ENCODE data around the gene PIAS4. TPM values are rescaled to one million over a fixed set of nuclear protein-coding genes. Genes with fewer than 3 reads are reported as not detected.

PIAS4 gene
- polyA plus RNA-seq, 1 donor from 2014 or later, result 8.9 TPM

GRCh38 chr19:4035018-4035566 is 27.6 kb downstream of the PIAS4 start:
- no peaks in the 10 kb centered on the region for H3K9me3 Mint-ChIP-seq
- peaks cover 0 to 1% (median 0%) of the 10 kb centered on the region in 3 donors for H3K4me1 Mint-ChIP-seq
- peak overlapping the region; percentile 26 to 86 (median 73) for H3K27ac Mint-ChIP-seq
- H3K27me3 Mint-ChIP-seq, result no peaks in the 10 kb centered on the region
- H3K4me3 Mint-ChIP-seq, result peak overlapping the region in 1 of 4 donors; percentile 47
- H3K36me3 Mint-ChIP-seq, result no peaks in the 10 kb centered on the region

GRCh38 chr19:4035582-4035981 is 28.0 kb downstream of the PIAS4 start:
- no peak overlapping the region for H3K4me3 Mint-ChIP-seq
- H3K9me3 Mint-ChIP-seq, result no peaks in the 10 kb centered on the region
- H3K27ac Mint-ChIP-seq, result no peak overlapping the region
- H3K4me1 Mint-ChIP-seq, result peaks cover 0 to 6% (median 2%) of the 10 kb centered on the region in 3 donors
- H3K36me3 Mint-ChIP-seq, result no peaks in the 10 kb centered on the region
- no peaks in the 10 kb centered on the region for H3K27me3 Mint-ChIP-seq

- no peak overlapping the region for H3K4me3 Mint-ChIP-seq
- no peaks in the 10 kb centered on the region for H3K9me3 Mint-ChIP-seq
- H3K36me3 Mint-ChIP-seq, result no peaks in the 10 kb centered on the region
- no peaks in the 10 kb centered on the region for H3K27me3 Mint-ChIP-seq
- peaks cover 0 to 6% (median 3%) of the 10 kb centered on the region in 3 donors for H3K4me1 Mint-ChIP-seq
- H3K27ac Mint-ChIP-seq, result no peak overlapping the region
Measured at GRCh38 chr19:4036576-4037300, 29.2 kb downstream of the PIAS4 start.

- Mint-ChIP-seq H3K27me3 (no peaks in the 10 kb centered on the region), H3K4me3 (peak overlapping the region in 1 of 4 donors; percentile 43), H3K4me1 (peaks cover 0 to 6% (median 3%) of the 10 kb centered on the region in 3 donors), H3K9me3 (no peaks in the 10 kb centered on the region), H3K36me3 (no peaks in the 10 kb centered on the region), H3K27ac (no peak overlapping the region)
Measured at GRCh38 chr19:4037301-4037949, 29.9 kb downstream of the PIAS4 start.

GRCh38 chr19:4038057-4038456 is 30.5 kb downstream of the PIAS4 start:
- Mint-ChIP-seq H3K36me3 (no peaks in the 10 kb centered on the region), H3K27ac (no peak overlapping the region), H3K4me1 (peaks cover 0 to 6% (median 3%) of the 10 kb centered on the region in 3 donors), H3K9me3 (no peaks in the 10 kb centered on the region), H3K4me3 (peak overlapping the region in 1 of 4 donors; percentile 43), H3K27me3 (no peaks in the 10 kb centered on the region)

GRCh38 chr19:4038661-4039423 is 31.3 kb downstream of the PIAS4 start:
- no peak overlapping the region for H3K27ac Mint-ChIP-seq
- H3K27me3 Mint-ChIP-seq, result no peaks in the 10 kb centered on the region
- no peaks in the 10 kb centered on the region for H3K36me3 Mint-ChIP-seq
- H3K9me3 Mint-ChIP-seq, result no peaks in the 10 kb centered on the region
- H3K4me3 Mint-ChIP-seq, result no peak overlapping the region
- H3K4me1 Mint-ChIP-seq, result peaks cover 0 to 6% (median 3%) of the 10 kb centered on the region in 3 donors

GRCh38 chr19:4042064-4042730 is 34.7 kb downstream of the PIAS4 start:
- no peaks in the 10 kb centered on the region for H3K9me3 Mint-ChIP-seq
- no peaks in the 10 kb centered on the region for H3K27me3 Mint-ChIP-seq
- H3K27ac Mint-ChIP-seq, result no peak overlapping the region
- no peak overlapping the region for H3K4me3 Mint-ChIP-seq
- H3K36me3 Mint-ChIP-seq, result no peaks in the 10 kb centered on the region
- H3K4me1 Mint-ChIP-seq, result peaks cover 0 to 6% (median 3%) of the 10 kb centered on the region in 3 donors

GRCh38 chr19:4042731-4043082 is 35.2 kb downstream of the PIAS4 start:
- Mint-ChIP-seq H3K4me3 (no peak overlapping the region), H3K27ac (no peak overlapping the region), H3K27me3 (no peaks in the 10 kb centered on the region), H3K9me3 (no peaks in the 10 kb centered on the region), H3K4me1 (peaks cover 0 to 6% (median 3%) of the 10 kb centered on the region in 3 donors), H3K36me3 (no peaks in the 10 kb centered on the region)

GRCh38 chr19:4043401-4043800 is 35.9 kb downstream of the PIAS4 start:
- Mint-ChIP-seq H3K9me3 (no peaks in the 10 kb centered on the region), H3K36me3 (no peaks in the 10 kb centered on the region), H3K27ac (no peak overlapping the region), H3K4me1 (peaks cover 0 to 6% (median 3%) of the 10 kb centered on the region in 3 donors), H3K27me3 (no peaks in the 10 kb centered on the region), H3K4me3 (no peak overlapping the region)

GRCh38 chr19:4043966-4044715 is 36.6 kb downstream of the PIAS4 start:
- Mint-ChIP-seq H3K27me3 (no peaks in the 10 kb centered on the region), H3K4me1 (peaks cover 0 to 6% (median 3%) of the 10 kb centered on the region in 3 donors), H3K27ac (no peak overlapping the region), H3K9me3 (no peaks in the 10 kb centered on the region), H3K36me3 (no peaks in the 10 kb centered on the region), H3K4me3 (no peak overlapping the region)

GRCh38 chr19:4044990-4045465 is 37.5 kb downstream of the PIAS4 start:
- no peak overlapping the region for H3K27ac Mint-ChIP-seq
- no peaks in the 10 kb centered on the region for H3K27me3 Mint-ChIP-seq

GRCh38 chr19:4045597-4046361 is 38.2 kb downstream of the PIAS4 start:
- no peaks in the 10 kb centered on the region for H3K9me3 Mint-ChIP-seq
- H3K27ac Mint-ChIP-seq, result peak overlapping the region in 2 of 3 donors; percentile 10 to 25
- peaks cover 5 to 9% (median 9%) of the 10 kb centered on the region in 3 donors for H3K4me1 Mint-ChIP-seq
- H3K27me3 Mint-ChIP-seq, result no peaks in the 10 kb centered on the region
- no peaks in the 10 kb centered on the region for H3K36me3 Mint-ChIP-seq
- H3K4me3 Mint-ChIP-seq, result no peak overlapping the region

More at GRCh38 chr19:4044990-4045465, 37.5 kb downstream of the PIAS4 start:
- Mint-ChIP-seq H3K4me1 (peaks cover 0 to 9% (median 6%) of the 10 kb centered on the region in 3 donors), H3K36me3 (no peaks in the 10 kb centered on the region), H3K9me3 (no peaks in the 10 kb centered on the region), H3K4me3 (no peak overlapping the region)

- Mint-ChIP-seq H3K36me3 (no peaks in the 10 kb centered on the region), H3K4me1 (peaks cover 5 to 11% (median 11%) of the 10 kb centered on the region in 3 donors), H3K27ac (peak overlapping the region in 2 of 3 donors; percentile 10 to 25), H3K4me3 (peak overlapping the region in 1 of 4 donors; percentile 23), H3K9me3 (no peaks in the 10 kb centered on the region), H3K27me3 (no peaks in the 10 kb centered on the region)
Measured at GRCh38 chr19:4046362-4046691, 38.8 kb downstream of the PIAS4 start.

Measured in IgD-negative memory B cell (primary cell).